GM21737 (cell line): ENCODE data around the gene TXNDC15.
"Not testable (repeated sequence)": the region's sequence is repeated elsewhere in the genome, so short reads cannot be mapped to it uniquely, and the experiment has no call there.

Source experiments
- ATAC-seq: cut with Tn5 transposase; IDR thresholded peaks from one replicate; pipeline ENCODE4 v1.9.1; 2021; ENCODE audit warnings: mild to moderate bottlenecking, moderate library complexity; ENCODE audit not compliant: unreplicated experiment

Gene TXNDC15

DNA sequence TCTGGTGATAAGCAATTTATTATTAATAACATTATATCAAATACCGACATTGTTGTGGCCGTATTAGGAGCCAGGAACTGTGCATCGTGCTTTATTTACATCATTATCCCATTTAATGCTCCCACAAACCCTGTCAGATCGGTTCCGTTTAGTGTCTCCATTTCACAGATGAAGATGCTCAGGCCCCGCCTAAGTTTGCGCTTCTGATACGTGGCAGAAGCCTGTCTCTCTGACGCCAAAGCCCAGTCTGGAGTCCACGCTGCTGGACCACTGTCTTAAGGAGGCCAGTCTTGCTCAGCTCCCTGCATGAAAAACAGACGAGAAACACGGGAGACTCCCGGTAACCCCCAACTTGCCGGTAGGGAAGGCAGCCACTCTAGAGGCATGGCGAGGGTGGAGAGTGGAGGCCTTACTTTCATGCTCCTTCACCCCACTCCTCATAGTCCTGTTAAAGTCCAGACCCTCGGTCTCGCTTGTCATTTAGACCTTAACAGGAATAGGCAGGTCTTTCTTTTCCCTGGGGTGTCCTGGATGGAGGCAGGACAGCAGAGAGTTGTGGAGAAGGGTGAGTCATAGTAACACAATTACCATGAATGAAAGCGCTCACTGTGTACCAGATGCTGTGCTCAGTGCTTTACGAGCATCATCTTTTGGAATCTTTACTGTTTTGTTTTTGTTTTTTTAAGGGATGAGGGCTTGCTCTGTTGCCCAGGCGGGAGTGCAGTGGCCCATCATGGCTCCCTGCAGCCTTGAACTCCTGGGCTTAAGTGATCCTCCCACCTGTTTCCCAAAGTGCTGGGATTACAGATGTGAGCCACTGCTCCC lies 872 bp downstream of the TXNDC15 start:
- no peak for ATAC-seq

DNA sequence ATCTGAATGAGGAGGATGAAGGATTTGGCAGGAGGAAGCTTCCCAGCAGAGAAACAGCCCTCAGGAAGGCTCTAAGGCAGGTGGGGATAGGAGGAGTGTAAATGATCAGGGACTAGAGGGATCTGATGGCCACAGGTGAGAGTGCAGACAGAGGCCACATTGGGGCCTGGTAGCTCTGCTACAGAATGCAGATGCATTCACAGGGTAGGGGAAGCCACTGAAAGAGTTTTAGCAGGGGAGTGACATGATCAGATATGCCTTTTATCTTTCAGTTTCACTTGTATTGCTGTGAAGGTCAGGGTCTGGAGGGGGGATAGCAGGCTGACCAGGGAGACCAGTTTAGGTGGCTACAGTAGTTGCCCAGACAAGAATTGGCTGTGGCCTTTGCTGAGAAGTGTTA lies 3.0 kb downstream of the TXNDC15 start:
- ATAC-seq = peak; percentile 40

DNA sequence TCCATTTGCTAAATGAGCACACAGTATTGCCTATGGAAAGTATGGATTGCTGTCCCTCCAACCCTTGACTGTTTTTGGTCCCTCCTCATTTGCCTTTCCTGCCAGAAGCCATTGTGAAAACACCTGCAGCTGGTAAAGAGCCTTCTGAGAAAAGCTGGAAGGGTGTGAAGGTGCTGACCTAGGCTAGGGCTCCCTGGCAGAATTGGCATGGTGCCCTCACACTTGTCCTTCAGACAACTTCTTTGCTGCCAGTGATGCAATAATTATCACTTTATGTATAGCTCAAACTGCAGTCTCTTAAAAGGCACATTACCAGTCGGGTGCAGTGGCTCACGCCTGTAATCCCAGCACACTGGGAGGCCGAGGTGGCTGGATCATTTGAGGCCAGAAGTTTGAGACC lies 4.2 kb downstream of the TXNDC15 start:
- no peak for ATAC-seq

DNA sequence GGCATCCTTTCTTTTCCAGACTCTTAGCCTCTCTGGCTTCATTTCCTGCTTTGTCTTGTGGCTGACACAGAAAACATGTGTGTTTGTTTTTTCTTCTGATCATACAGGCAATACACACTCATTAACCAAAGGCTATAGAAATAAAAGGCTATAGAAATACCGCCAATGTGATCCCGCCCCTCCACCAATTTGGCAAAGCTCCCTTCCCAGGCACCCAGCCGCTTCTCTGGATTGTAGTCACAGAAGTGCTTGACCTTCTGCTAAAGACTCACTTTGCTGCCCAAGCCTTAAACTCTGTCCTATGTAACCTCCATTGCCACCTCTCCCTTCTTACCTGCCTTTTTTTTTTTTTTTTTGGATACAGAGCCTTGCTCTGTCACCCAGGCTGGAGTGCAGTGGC lies 5.3 kb downstream of the TXNDC15 start:
- ATAC-seq = no peak

DNA sequence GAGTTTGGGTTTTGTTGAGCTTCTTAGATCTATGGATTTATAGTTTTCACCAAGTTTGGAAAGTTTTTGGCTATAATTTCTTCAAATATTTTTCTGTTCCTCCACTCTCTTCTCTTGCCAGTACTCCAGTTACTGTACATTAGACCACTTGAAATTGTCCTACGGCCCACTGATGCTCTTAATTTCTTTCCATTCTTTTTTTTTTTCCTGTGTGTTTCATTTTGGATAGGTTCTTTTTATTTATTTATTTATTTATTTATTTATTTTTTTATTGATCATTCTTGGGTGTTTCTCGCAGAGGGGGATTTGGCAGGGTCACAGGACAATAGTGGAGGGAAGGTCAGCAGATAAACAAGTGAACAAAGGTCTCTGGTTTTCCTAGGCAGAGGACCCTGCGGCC lies 6.8 kb downstream of the TXNDC15 start:
- ATAC-seq = not testable (repeated sequence)

DNA sequence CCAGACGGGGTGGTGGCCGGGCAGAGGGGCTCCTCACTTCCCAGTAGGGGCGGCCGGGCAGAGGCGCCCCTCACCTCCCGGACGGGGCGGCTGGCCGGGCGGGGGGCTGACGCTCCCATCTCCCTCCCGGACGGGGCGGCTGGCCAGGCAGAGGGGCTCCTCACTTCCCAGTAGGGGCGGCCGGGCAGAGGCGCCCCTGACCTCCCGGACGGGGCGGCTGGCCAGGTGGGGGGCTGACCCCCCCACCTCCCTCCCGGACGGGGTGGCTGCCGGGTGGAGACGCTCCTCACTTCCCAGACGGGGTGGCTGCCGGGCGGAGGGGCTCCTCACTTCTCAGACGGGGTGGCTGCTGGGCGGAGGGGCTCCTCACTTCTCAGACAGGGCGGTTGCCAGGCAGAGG lies 7.5 kb downstream of the TXNDC15 start:
- not testable (repeated sequence) for ATAC-seq

DNA sequence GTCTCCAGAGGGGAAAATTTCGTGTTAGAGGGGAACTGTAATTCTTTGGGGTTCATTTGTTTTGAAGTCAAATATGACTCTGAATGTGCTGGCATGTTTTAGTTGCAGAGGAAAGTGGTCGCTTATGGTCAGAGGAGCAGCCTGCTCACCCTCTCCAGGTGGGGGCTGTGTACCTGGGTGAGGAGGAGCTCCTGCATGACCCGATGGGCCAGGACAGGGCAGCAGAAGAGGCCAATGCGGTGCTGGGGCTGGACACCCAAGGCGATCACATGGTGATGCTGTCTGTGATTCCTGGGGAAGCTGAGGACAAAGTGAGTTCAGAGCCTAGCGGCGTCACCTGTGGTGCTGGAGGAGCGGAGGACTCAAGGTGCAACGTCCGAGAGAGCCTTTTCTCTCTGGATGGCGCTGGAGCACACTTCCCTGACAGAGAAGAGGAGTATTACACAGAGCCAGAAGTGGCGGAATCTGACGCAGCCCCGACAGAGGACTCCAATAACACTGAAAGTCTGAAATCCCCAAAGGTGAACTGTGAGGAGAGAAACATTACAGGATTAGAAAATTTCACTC lies 13.5 kb downstream of the TXNDC15 start:
- ATAC-seq = no peak

DNA sequence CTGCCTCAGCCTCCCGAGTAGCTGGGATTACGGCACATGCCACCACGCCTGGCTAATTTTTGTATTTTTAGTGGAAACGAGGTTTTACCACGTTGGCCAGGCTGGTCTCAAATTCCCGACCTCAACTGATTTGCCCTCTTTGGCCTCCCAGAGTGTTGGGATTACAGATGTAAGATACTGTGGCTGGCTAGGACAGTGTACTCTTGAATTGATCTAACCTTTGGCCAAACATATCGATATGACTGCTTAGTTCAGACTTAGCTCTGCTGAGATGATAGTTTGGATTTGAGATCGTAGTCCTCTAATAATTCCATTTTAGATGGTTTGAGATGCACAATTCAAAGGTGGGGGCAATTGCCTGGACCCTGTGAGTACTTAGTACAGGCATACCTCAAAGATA lies 15.2 kb downstream of the TXNDC15 start:
- ATAC-seq = no peak

DNA sequence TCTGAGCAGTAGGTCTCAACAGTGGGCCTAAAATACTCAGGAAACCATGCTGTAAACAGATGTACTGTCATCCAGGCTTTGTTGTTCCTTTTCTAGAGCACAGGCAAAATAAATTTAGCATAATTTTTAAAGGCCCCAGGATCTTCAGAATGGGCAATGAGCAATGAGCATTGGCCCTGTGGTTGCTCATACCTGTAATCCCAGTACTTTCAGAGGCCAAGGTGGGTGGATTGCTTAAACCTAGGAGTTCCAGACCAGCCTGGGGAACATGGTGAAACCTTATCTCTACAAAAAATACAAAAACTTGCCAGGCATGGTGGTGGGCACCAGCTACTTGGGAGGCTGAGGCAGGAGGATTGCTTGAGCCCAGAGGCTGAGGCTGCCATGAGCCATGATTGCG lies 17.3 kb downstream of the TXNDC15 start:
- ATAC-seq = no peak

DNA sequence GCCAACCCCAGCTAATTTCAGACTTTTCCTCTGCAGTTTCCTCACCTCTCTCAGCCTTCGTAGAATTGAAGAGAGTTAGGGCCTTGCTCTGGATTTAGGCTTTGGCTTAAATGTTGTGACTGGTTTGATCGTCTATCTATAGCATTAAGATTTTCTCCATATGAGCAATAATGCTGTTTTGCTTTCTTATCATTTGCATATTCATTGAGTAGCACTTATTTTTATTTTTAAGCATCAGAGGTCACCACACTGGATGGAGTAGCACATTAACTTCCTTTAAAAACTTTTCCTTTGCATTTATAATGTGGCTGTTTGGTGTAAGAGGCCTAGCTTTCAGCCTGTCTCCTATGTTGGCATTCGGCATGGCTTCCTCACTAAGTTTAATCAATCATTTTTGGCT lies 18.1 kb downstream of the TXNDC15 start:
- ATAC-seq = no peak

DNA sequence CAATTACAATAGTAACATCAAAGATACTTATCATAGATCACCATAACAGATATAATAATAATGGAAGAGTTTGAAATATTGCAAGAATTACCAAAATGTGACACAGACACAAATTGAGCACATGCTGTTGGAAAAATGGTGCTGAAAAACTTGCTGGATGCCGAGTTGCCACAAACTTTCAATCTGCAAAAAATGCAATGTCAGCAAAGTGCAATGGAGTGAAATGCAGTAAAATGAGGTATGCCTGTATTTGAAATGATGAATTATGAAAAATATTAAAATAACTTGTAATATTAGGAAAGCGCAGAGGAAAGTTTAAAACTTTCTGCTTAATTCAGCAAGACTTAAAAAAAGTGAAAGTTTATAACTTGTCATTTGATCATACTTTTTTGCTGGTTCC lies 18.8 kb downstream of the TXNDC15 start:
- ATAC-seq = no peak

DNA sequence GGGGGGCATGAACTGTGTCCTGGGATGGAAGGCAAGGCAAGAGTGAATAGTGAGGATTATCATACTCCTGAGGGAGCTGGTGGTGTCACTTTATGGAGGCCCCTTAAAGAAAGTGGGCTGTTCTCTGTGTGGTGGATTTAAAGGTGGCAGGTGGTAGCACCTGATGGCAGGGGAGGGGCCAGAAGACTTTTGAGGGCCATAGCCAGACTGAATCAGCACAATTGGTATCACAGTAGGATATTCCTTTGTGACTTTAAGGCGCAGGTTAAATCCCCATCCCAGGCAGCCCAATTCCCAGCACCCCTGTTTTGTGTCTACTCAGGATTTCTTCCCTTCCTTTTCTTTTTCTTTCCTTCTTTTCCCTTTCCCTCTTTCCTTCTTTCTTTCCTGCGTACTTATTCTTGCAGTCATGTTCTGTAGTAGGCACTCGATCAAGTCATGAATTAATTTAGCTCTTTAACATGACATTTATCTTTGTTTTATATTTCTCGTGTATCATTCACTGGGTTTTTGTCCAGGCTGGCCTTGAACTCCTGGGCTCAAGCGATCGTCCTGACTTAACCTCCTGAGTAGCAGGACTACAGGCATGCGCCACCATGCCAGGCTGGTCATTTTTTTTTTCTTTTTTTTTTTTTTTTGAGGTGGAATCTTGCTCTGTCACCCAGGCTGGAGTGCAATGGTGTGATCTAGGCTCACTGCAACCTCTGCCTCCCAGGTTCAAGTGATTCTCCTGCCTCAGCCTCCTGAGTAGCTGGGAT lies 19.8 kb downstream of the TXNDC15 start:
- no peak for ATAC-seq

DNA sequence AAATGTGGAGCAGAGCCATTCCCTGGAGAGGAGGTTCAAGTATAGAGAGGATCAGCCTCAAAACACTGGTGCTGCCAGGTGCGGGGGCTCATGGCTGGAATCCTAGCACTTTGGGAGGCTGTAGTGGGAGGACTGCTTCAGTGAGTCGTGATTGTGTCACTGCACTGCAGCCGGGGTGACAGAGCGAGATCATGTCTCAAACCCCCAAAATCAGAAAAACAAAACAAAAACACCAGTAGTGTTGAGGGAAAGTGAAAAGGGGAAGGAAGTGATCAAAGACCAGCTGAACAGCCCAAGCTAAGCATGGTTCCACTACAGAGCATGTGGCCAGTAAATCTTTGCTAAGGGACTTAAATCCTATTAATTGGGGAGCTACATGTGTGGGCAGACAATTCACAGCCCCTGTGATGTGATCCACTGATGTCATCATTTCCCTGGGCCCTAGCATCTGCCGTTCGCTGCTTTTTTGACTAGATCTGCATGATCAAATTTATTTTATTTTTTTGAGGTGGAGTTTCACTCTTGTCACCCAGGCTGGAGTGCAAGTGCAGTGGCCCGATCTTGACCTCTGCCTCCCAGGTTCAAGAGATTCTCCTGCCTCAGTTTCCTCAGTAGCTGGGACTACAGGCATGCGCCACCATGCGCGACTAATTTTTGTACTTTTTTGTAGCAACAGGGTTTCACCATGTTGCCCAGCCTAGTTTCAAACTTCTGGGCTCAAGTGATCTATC lies 28.1 kb downstream of the TXNDC15 start:
- ATAC-seq = peak; percentile 25

DNA sequence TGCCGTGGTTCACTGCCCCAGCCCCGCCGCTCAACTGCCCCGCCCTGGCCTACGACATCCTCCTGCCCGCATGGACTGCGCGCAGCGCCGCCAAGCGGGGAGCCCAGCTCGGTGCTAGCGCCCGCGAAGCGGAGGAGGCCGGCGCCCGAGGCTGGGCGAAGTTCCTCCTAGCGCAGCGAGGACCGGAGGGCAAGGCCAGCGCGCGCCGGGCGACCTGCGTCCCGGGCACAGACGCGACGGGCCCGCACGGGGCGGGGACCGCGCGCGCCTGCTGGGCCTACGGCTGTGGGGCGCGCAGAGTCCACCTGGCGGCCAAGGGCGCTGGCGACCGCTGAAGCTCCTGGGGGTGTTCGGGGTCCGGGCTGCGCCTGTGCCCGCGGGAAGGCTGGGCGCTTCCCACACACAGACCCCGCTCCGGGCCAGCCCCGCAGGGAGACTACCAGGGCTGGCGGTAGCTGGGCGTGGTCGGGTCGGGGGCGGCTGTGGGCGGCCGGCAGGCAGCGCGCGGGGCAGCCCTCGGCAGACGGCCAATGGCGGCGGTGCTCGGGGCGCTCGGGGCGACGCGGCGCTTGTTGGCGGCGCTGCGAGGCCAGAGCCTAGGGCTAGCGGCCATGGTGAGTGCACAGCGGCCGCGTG lies 30.6 kb downstream of the TXNDC15 start, which contains the start of gene PCBD2:
Gene PCBD2 (plus strand): TSS at position 522 of the 636 bp plus-strand sequence. CDS start 9 bp downstream, at position 531.
- ATAC-seq = peak; percentile 80

DNA sequence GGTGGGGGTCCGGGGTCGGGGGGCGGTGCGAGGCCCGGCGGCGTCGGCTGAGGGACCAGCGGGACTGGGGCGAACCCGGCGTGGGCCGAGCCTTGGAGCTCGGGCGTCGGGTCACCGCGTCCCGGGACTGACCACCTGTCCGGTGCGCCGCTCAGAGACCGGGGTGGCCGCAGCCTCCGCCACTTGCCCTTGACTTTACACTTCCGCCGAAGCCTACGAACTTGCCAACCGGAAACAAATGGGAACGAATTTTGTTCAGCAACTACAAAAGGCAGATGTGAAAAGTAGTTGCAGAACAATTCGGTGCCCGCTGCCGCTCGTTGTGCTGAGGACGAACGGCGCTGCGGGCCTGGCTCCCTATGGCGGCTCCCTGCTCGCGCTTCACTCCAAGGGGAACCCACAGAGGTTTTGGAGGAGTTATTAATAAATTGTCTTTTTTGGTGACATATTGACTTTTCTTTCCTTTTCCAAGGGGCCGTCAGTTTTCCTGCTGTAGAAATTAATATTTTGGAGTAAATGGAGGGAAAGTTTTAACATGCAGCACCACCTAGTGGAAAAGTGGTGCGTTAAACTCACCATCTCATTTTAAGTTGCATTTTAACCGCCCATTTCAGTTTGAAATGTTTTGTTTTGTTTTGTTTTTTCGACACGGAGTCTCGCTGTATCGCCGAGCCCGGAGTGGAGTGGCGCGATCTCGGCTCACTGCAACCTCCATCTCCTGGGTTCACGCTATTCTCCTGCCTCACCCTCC lies 31.2 kb downstream of the TXNDC15 start:
- peak; percentile 30 for ATAC-seq

DNA sequence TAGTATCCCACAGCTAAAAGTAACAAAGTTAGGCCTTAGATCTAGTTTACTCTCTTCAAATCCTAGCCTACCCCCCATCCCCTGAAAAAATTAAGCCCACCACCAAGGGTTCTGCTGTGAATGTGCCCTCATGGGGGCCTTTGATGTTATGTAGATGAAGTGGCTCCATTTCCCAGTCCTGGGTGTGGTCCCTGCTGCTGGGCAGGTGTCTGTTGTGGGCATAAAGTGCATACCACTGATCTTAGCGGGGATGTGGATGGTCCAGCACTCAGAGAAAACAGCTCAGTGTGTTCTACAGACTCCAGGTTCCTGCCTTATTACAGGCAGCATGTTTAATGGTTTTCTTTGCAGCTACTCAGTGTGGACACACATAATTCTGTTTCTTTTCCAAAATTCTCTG lies 32.6 kb downstream of the TXNDC15 start:
- ATAC-seq = no peak

DNA sequence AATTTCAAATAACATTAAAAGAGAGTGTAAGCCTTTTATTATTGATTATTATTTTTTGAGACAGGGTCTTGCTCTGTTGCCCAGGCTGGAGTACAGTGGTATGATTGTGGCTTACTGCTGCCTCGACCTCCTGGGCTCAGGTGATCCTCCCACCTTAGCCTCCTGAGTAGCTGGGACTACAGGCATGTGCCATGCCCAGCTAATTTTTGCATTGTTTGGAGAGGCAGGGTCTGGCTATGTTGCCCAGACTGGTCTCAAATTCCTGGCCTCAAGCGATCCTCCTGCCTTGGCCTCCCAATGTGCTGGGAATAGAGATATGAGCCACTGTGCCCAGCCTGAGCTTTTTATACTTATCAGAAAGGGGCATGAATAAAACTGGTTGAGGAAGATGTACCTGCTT lies 36.6 kb downstream of the TXNDC15 start:
- not testable (repeated sequence) for ATAC-seq

DNA sequence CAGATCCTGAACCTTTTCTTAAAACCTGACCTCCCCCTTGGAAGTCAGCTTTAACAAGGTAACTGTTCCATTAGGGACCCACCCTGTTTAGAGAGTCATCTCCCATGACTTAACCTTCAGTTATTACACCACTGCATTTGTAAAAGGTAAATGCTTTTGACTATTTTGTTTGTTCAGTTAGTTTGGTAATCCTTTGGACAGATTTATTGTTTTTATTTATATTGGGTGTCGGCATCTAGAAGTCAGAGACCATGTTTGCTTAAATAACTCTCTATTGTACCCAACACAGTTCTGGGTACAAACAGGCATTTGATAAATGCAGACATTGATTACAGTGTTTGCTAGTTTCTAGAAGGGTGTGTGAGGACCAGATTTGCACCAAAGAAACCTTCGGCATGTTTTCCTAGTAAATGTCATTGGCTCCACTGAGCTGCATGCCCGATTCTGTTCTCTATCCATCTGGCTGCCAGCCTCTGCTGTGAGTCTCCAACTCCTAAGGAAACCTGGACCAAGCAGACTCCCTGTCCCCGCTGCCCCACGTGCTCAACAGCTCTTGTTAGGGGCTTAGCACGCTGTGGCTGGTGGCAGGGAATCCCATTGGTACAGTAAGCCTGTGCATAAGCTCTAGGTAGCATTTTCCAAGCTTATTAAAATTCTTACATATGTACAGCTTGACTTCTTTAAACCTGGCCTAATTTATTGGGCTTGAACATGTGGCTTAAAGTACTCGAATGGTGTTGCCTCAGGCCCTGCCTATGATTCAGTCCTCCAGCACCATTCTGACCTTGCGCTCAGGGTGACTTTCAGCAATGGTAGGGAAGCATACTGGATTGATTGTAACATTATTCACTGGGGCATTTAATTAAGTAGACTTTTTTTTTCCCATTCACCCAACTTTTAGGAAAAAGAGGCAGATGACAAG lies 37.4 kb downstream of the TXNDC15 start:
- no peak for ATAC-seq

DNA sequence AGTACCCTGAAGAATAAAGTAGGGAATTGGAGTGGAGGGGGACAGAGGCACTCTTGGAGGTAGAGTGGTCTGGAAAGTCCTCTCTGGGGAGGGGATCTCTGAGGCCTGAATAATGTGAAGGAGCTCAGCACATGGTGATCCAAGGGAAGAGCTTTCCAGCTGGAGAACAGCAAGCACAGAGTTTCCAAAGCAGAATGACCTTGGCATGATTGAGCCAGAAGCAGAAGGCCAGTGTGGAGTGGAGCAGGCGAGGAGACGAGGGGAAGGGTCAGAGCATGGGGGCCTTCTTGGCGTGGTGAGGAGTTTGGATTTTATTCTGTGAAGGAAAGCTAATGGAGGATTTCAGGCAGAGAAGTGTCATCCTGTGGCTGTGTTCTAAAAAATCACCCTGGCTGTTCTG lies 39.1 kb downstream of the TXNDC15 start:
- ATAC-seq = no peak
